ENCODE data around the gene ZNF70.
"Not testable (repeated sequence)": the region's sequence is repeated elsewhere in the genome, so short reads cannot be mapped to it uniquely, and the experiment has no call there.

The ZNF70 gene

GRCh38 chr22:23749841-23750301, 1.0 kb downstream of the ZNF70 start:
- no peak for DNase-seq (ENCODE audit: low read depth, low spot score)
- Histone ChIP-seq H3K9ac (ENCODE audit: insufficient read length) (peak overlapping the region; percentile 89), H3K27ac (no peak overlapping the region)

GRCh38 chr22:23745791-23746190, 5.1 kb downstream of the ZNF70 start:
- no peak overlapping the region for H3K9ac ChIP-seq (ENCODE audit: insufficient read length)
- TF ChIP-seq FOXP2 (optimal IDR thresholded peaks at IDR 0.05; ENCODE audit: control extremely low read depth, extremely low read length, insufficient read depth) = no peak
- TF ChIP-seq EZH2 (IDR thresholded peaks at IDR 0.05) = no peak
- no peak for TF ChIP-seq POLR2AphosphoS5 (IDR thresholded peaks at IDR 0.05; ENCODE audit: borderline replicate concordance, low read depth, low read length)

More at GRCh38 chr22:23749841-23750301, 1.0 kb downstream of the ZNF70 start:
- no peaks in the 10 kb centered on the region for H3K9me3 ChIP-seq (ENCODE audit: low read depth, low read length)
- TF ChIP-seq EZH2 (IDR thresholded peaks at IDR 0.05) (no peak), FOXP2 (optimal IDR thresholded peaks at IDR 0.05; ENCODE audit: control extremely low read depth, extremely low read length, insufficient read depth) (no peak)
- peak overlapping the region; percentile 97 for H3K4me3 ChIP-seq
- H3K36me3 ChIP-seq (ENCODE audit: insufficient read depth, low read length) = peaks cover 7% of the 10 kb centered on the region; the same call in 1 of the 2 replicates

GRCh38 chr22:23744485-23744884, 6.4 kb downstream of the ZNF70 start:
- no peak for TF ChIP-seq FOXP2 (optimal IDR thresholded peaks at IDR 0.05; ENCODE audit: control extremely low read depth, extremely low read length, insufficient read depth)
- TF ChIP-seq EZH2 (IDR thresholded peaks at IDR 0.05) = no peak
- no peak for TF ChIP-seq POLR2AphosphoS5 (IDR thresholded peaks at IDR 0.05; ENCODE audit: borderline replicate concordance, low read depth, low read length)
- no peak for DNase-seq (ENCODE audit: low read depth, low spot score)
- no peak overlapping the region for H3K4me3 ChIP-seq
- H3K9me3 ChIP-seq (ENCODE audit: low read depth, low read length) = no peaks in the 10 kb centered on the region
- peaks cover 27% of the 10 kb centered on the region; the same call in 1 of the 2 replicates for H3K36me3 ChIP-seq (ENCODE audit: insufficient read depth, low read length)
- H3K27ac ChIP-seq = no peak overlapping the region
- H3K9ac ChIP-seq (ENCODE audit: insufficient read length) = no peak overlapping the region

More at GRCh38 chr22:23745791-23746190, 5.1 kb downstream of the ZNF70 start:
- peaks cover 27% of the 10 kb centered on the region; the same call in 1 of the 2 replicates for H3K36me3 ChIP-seq (ENCODE audit: insufficient read depth, low read length)
- H3K9me3 ChIP-seq (ENCODE audit: low read depth, low read length) = no peaks in the 10 kb centered on the region
- no peak overlapping the region for H3K4me3 ChIP-seq
- no peak for DNase-seq (ENCODE audit: low read depth, low spot score)
- H3K27ac ChIP-seq = no peak overlapping the region

- Histone ChIP-seq H3K4me3 (no peak overlapping the region), H3K36me3 (ENCODE audit: insufficient read depth, low read length) (peaks cover 27% of the 10 kb centered on the region; the same call in 1 of the 2 replicates), H3K9me3 (ENCODE audit: low read depth, low read length) (no peaks in the 10 kb centered on the region), H3K9ac (ENCODE audit: insufficient read length) (no peak overlapping the region), H3K27ac (no peak overlapping the region)
- DNase-seq (ENCODE audit: low read depth, low spot score) = no peak
- TF ChIP-seq POLR2AphosphoS5 (IDR thresholded peaks at IDR 0.05; ENCODE audit: borderline replicate concordance, low read depth, low read length) (no peak), FOXP2 (optimal IDR thresholded peaks at IDR 0.05; ENCODE audit: control extremely low read depth, extremely low read length, insufficient read depth) (no peak), EZH2 (IDR thresholded peaks at IDR 0.05) (no peak)
Measured at GRCh38 chr22:23744001-23744400, 6.9 kb downstream of the ZNF70 start.

- peaks cover 27% of the 10 kb centered on the region; the same call in 1 of the 2 replicates for H3K36me3 ChIP-seq (ENCODE audit: insufficient read depth, low read length)
- no peaks in the 10 kb centered on the region for H3K9me3 ChIP-seq (ENCODE audit: low read depth, low read length)
- TF ChIP-seq POLR2AphosphoS5 (IDR thresholded peaks at IDR 0.05; ENCODE audit: borderline replicate concordance, low read depth, low read length) (no peak), FOXP2 (optimal IDR thresholded peaks at IDR 0.05; ENCODE audit: control extremely low read depth, extremely low read length, insufficient read depth) (no peak), EZH2 (IDR thresholded peaks at IDR 0.05) (no peak)
- no peak overlapping the region for H3K9ac ChIP-seq (ENCODE audit: insufficient read length)
- H3K27ac ChIP-seq = no peak overlapping the region
- DNase-seq (ENCODE audit: low read depth, low spot score) = no peak
- H3K4me3 ChIP-seq = no peak overlapping the region
Measured at GRCh38 chr22:23743303-23743705, 7.6 kb downstream of the ZNF70 start.

GRCh38 chr22:23742505-23743264, 8.2 kb downstream of the ZNF70 start:
- H3K4me3 ChIP-seq = no peak overlapping the region
- TF ChIP-seq POLR2AphosphoS5 (IDR thresholded peaks at IDR 0.05; ENCODE audit: borderline replicate concordance, low read depth, low read length) (no peak), FOXP2 (optimal IDR thresholded peaks at IDR 0.05; ENCODE audit: control extremely low read depth, extremely low read length, insufficient read depth) (no peak), EZH2 (IDR thresholded peaks at IDR 0.05) (no peak)
- no peak overlapping the region for H3K27ac ChIP-seq
- peaks cover 27% of the 10 kb centered on the region; the same call in 1 of the 2 replicates for H3K36me3 ChIP-seq (ENCODE audit: insufficient read depth, low read length)
- no peak overlapping the region for H3K9ac ChIP-seq (ENCODE audit: insufficient read length)
- no peaks in the 10 kb centered on the region for H3K9me3 ChIP-seq (ENCODE audit: low read depth, low read length)
- no peak for DNase-seq (ENCODE audit: low read depth, low spot score)

- Histone ChIP-seq H3K9ac (ENCODE audit: insufficient read length) (no peak overlapping the region), H3K9me3 (ENCODE audit: low read depth, low read length) (no peaks in the 10 kb centered on the region), H3K36me3 (ENCODE audit: insufficient read depth, low read length) (no peaks in the 10 kb centered on the region; the same call in 1 of the 2 replicates), H3K27ac (no peak overlapping the region), H3K4me3 (no peak overlapping the region)
- DNase-seq (ENCODE audit: low read depth, low spot score) = no peak
- TF ChIP-seq EZH2 (IDR thresholded peaks at IDR 0.05) = no peak
- no peak for TF ChIP-seq FOXP2 (optimal IDR thresholded peaks at IDR 0.05; ENCODE audit: control extremely low read depth, extremely low read length, insufficient read depth)
- no peak for TF ChIP-seq POLR2AphosphoS5 (IDR thresholded peaks at IDR 0.05; ENCODE audit: borderline replicate concordance, low read depth, low read length)
Measured at GRCh38 chr22:23737696-23738095, 13.2 kb downstream of the ZNF70 start.

- not testable (repeated sequence) for DNase-seq (ENCODE audit: low read depth, low spot score); H3K4me3 ChIP-seq; H3K9me3 ChIP-seq (ENCODE audit: low read depth, low read length); H3K9ac ChIP-seq (ENCODE audit: insufficient read length); H3K27ac ChIP-seq; H3K36me3 ChIP-seq (ENCODE audit: insufficient read depth, low read length)
Measured at GRCh38 chr22:23728108-23728507, 22.8 kb downstream of the ZNF70 start.
